ENCODE measurements around the gene FMNL2. TPM values are rescaled to one million over a fixed set of nuclear protein-coding genes. Genes with fewer than 3 reads are reported as not detected.

The FMNL2 gene
- total RNA-seq, 4 donors from 2014 or later, result 25.2 to 35.0 (median 27.4) TPM

DNA sequence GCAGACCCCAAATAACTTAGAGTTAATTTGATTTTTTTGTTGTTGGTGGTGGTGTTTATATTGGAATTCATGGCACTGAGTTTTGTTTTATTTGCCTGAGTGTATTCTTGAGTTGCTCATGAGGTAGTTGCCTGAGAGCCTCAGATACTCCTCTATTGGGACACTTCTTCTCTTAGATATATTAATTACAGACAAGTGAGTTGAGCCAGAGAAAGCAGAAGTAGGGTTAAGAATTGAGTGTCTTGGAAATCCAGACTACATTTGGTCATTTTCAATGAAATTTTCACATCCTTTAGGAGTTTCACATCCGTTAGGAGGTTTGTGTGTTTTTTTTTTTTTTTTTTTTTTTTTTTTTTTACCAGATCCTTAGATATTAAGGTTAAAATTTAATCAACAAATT is 29.0 kb downstream of the FMNL2 start:
- no peak overlapping the region for H3K4me3 ChIP-seq
- TF ChIP-seq, protein P1, sequence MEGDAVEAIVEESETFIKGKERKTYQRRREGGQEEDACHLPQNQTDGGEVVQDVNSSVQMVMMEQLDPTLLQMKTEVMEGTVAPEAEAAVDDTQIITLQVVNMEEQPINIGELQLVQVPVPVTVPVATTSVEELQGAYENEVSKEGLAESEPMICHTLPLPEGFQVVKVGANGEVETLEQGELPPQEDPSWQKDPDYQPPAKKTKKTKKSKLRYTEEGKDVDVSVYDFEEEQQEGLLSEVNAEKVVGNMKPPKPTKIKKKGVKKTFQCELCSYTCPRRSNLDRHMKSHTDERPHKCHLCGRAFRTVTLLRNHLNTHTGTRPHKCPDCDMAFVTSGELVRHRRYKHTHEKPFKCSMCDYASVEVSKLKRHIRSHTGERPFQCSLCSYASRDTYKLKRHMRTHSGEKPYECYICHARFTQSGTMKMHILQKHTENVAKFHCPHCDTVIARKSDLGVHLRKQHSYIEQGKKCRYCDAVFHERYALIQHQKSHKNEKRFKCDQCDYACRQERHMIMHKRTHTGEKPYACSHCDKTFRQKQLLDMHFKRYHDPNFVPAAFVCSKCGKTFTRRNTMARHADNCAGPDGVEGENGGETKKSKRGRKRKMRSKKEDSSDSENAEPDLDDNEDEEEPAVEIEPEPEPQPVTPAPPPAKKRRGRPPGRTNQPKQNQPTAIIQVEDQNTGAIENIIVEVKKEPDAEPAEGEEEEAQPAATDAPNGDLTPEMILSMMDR (IDR thresholded peaks at IDR 0.05), result no peak
- TF ChIP-seq POLR2A (IDR thresholded peaks at IDR 0.05), result no peak
- no peak for TF ChIP-seq EP300 (IDR thresholded peaks at IDR 0.05)
- TF ChIP-seq POLR2AphosphoS5 (IDR thresholded peaks at IDR 0.05), result no peak
- no peak for ATAC-seq
- peaks cover 0 to 7% (median 0%) of the 10 kb centered on the region in 3 donors for H3K4me1 ChIP-seq
- no peaks in the 10 kb centered on the region for H3K9me3 ChIP-seq
- no peak overlapping the region for H3K27ac ChIP-seq
- H3K36me3 ChIP-seq, result no peaks in the 10 kb centered on the region
- H3K27me3 ChIP-seq, result no peaks in the 10 kb centered on the region
- 84% methylated on average over 1 of the region's 1 CpG; no CpG with 5 or more reads in 1 of the 2 donors for WGBS, 2 donors (ENCODE audit: low coverage in 1 of 2)

DNA sequence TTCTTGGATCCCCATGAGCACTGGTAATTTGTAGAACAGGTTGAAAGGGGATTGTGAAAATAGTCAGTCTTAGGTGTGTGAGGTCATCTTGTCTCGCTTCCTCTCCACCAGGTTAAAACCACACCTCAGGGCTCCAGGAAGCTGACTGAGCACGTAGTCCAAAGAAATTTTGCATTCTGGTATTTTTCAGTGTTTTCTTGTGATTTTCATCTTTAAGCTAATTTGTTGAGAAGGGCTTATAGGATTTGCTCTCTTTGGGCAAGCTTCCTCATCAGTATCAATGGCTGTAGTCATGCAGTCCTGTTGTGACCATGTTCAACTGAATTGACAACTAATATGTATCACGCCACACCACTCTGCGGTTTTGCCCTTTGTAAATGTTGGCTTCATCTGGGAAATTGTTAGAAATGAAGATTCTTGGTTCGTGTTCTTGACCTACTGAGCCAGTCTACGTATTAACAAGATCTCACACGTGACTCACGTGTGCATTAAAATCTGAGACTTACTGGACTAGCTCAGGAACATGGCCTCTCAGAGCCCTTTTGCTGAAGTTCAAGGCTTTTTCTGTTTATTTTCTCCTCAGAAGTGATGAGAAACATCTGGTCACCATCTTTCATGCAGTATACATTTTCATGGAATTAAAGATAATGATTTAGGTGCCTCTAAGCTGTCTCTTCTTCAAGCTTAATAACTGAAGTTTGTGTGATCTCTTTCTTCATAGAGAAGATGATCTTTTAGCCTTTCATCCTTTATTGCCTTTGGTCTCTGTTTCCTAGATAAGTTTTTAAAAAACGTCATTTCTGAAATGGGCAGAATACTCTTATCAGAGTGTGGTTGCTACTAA is 32.8 kb downstream of the FMNL2 start:
- Histone ChIP-seq H3K36me3 (no peaks in the 10 kb centered on the region), H3K4me3 (no peak overlapping the region), H3K27me3 (no peaks in the 10 kb centered on the region), H3K9me3 (no peaks in the 10 kb centered on the region), H3K27ac (no peak overlapping the region), H3K4me1 (peaks cover 0 to 12% (median 0%) of the 10 kb centered on the region in 3 donors)
- TF ChIP-seq POLR2AphosphoS5 (IDR thresholded peaks at IDR 0.05) (no peak), EP300 (IDR thresholded peaks at IDR 0.05) (no peak), POLR2A (IDR thresholded peaks at IDR 0.05) (no peak)
- TF ChIP-seq, protein P1 (IDR thresholded peaks at IDR 0.05), result no peak
- no peak for ATAC-seq
- WGBS, 2 donors (ENCODE audit: low coverage in 1 of 2), result 77 to 85% methylated on average over 4 to 9 of the region's 9 CpGs

DNA sequence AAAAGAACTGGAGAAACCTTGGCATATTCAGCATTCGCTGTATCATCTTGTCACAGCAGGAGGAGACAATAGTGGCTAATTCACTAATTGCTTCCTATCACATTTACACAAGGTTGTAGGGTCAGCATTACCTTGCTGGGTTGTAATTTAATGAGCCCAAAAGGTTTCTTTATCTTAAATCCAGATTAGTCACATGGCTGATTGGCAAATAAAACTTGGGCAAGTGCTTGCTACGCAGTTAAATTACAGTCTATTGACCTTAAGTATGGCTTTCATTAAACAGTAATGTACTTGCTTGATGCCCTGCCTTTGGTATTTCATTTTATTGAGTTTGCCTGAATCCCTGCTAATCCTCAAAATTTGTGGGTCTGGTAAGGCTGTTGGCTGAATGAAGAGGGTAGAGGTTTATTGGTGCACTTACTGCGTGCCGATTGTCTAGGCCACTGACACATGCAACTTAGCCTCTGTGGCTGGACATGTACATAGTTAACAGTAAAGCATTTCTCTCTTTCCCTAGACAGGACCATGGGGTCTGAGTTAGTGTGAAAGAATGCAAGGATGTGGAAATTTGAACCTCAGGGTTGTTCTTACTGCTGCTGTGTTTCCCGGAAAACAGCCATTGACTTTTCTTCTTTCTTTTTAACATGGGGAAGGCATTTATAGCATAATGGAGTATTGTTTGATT is 34.3 kb downstream of the FMNL2 start:
- TF ChIP-seq, protein P1 (IDR thresholded peaks at IDR 0.05), result no peak
- TF ChIP-seq POLR2AphosphoS5 (IDR thresholded peaks at IDR 0.05), result no peak
- TF ChIP-seq EP300 (IDR thresholded peaks at IDR 0.05), result no peak
- TF ChIP-seq POLR2A (IDR thresholded peaks at IDR 0.05), result no peak
- H3K27me3 ChIP-seq, result no peaks in the 10 kb centered on the region
- H3K9me3 ChIP-seq, result no peaks in the 10 kb centered on the region
- H3K27ac ChIP-seq, result no peak overlapping the region
- H3K4me3 ChIP-seq, result no peak overlapping the region
- 90 to 96% methylated on average over 5 of the region's 5 CpGs for WGBS, 2 donors (ENCODE audit: low coverage in 1 of 2)
- no peak for ATAC-seq
- H3K36me3 ChIP-seq, result no peaks in the 10 kb centered on the region
- H3K4me1 ChIP-seq, result peaks cover 0 to 12% (median 0%) of the 10 kb centered on the region in 3 donors

DNA sequence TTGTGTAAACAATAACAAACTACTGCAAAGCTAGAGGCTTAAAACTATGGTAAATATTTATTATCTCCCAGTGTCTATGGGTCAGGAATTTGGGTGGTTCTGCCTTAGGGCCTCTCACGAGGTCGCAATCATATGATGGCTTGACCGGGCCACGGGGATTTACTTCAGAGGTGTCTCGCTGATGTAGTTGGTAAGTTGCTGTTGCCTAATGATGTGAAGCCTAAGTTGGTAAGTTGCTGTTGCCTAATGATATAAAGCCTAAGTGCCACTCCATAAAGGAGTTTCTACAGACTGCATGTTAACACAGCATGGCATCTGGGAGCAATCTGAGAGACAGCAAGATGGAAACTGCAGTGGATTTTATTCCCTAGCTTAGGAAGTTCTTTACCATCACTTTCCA is 35.8 kb downstream of the FMNL2 start:
- Histone ChIP-seq H3K4me1 (peaks cover 0 to 12% (median 0%) of the 10 kb centered on the region in 3 donors), H3K36me3 (no peaks in the 10 kb centered on the region), H3K9me3 (no peaks in the 10 kb centered on the region), H3K27me3 (no peaks in the 10 kb centered on the region), H3K4me3 (no peak overlapping the region), H3K27ac (no peak overlapping the region)
- no peak for ATAC-seq
- WGBS, 2 donors (ENCODE audit: low coverage in 1 of 2), result 89 to 100% methylated on average over 1 to 3 of the region's 5 CpGs
- no peak for TF ChIP-seq POLR2A (IDR thresholded peaks at IDR 0.05)
- TF ChIP-seq POLR2AphosphoS5 (IDR thresholded peaks at IDR 0.05), result no peak
- TF ChIP-seq, protein P1 (IDR thresholded peaks at IDR 0.05), result no peak
- no peak for TF ChIP-seq EP300 (IDR thresholded peaks at IDR 0.05)
